SK-N-SH (cell line): Measurements from ENCODE around the gene TBC1D20. TPM values are rescaled to one million over a fixed set of nuclear protein-coding genes. Genes with fewer than 3 reads are reported as not detected.

ENCODE experiments used
- CTCF ChIA-PET: fragments of 300-600, 350-600 bp; formaldehyde crosslinking; extraction: SDS; loops from one replicate; lab custom pipeline; 2021; lab: Yijun Ruan, JAX
- POLR2A ChIA-PET: fragments of 350-600 bp; sonication (Branson Sonifier 250); formaldehyde crosslinking; extraction: SDS; loops from one replicate; lab custom pipeline; 2020; ENCODE audit warnings: antibody characterized with exemption, inconsistent platforms; lab: Yijun Ruan, JAX
- DNase-seq: peaks from one replicate; pipeline ENCODE4 v3.0.0; 2012
- H2AFZ ChIP-seq: fragments of 200-600 bp; sonication (generic); 2 replicates; pipeline ENCODE4 v1.8.1; 2016; ENCODE audit warnings: antibody characterized with exemption, mild to moderate bottlenecking, low read depth
- H3F3A ChIP-seq: fragments of 200-600 bp; sonication (generic); replicated peaks from 2 replicates; pipeline ENCODE3; 2016; ENCODE audit warnings: antibody characterized with exemption, mild to moderate bottlenecking; ENCODE audit not compliant: insufficient read depth
- H3K27ac ChIP-seq, 2 experiments: fragments of 200-500 bp in 1 of 2; fragments of 200-600 bp in 1 of 2; sonication (Bioruptor generic) in 1 of 2; sonication (generic), shearing (Covaris generic) in 1 of 2; 2 replicates each; pipeline versions ENCODE4 v1.5.1 to v1.6.1; 2014 to 2016; ENCODE audit warnings: low read depth in 2 of 2, inconsistent platforms in 1 of 2, low read length in 1 of 2, mild to moderate bottlenecking in 1 of 2, mixed read lengths in 1 of 2
- H3K27me3 ChIP-seq: fragments of 200-600 bp; sonication (generic), shearing (Covaris generic); 2 replicates; pipeline ENCODE4 v1.6.1; 2016; ENCODE audit warnings: mixed run types; ENCODE audit not compliant: insufficient read depth
- H3K36me3 ChIP-seq, 2 experiments: fragments of 200-500 bp in 1 of 2; fragments of 200-600 bp in 1 of 2; sonication (Bioruptor generic) in 1 of 2; sonication (generic) in 1 of 2; replicated peaks in 1 of 2; 2 replicates each; pipeline versions ENCODE3 to v1.5.1; 2014 to 2016; ENCODE audit warnings: low read length in 1 of 2, mild to moderate bottlenecking in 1 of 2; ENCODE audit not compliant: insufficient read depth in 2 of 2, control insufficient read depth in 1 of 2
- H3K4me1 ChIP-seq, 2 experiments: fragments of 200-500 bp in 1 of 2; fragments of 200-600 bp in 1 of 2; sonication (Bioruptor generic) in 1 of 2; sonication (generic), shearing (Covaris generic) in 1 of 2; 2 replicates each; pipeline versions ENCODE4 v1.5.1 to v1.6.1; 2014 to 2016; ENCODE audit warnings: low read depth in 1 of 2, low read length in 1 of 2, mixed run types in 1 of 2; ENCODE audit not compliant: insufficient read depth in 2 of 2, control insufficient read depth in 1 of 2
- H3K4me2 ChIP-seq: fragments of 200-600 bp; sonication (generic), shearing (Covaris generic); 2 replicates; pipeline ENCODE4 v1.6.1; 2017; ENCODE audit warnings: mixed run types
- H3K4me3 ChIP-seq, 2 experiments: fragments of 200-500 bp in 1 of 2; fragments of 200-600 bp in 1 of 2; sonication (Bioruptor generic) in 1 of 2; sonication (generic), shearing (Covaris generic) in 1 of 2; 2 replicates each; pipeline versions ENCODE4 v1.5.1 to v1.8.1; 2014 to 2016; ENCODE audit warnings: low read depth in 2 of 2, inconsistent platforms in 1 of 2, low read length in 1 of 2, mild to moderate bottlenecking in 1 of 2, mixed read lengths in 1 of 2, moderate library complexity in 1 of 2
- H3K79me2 ChIP-seq: fragments of 200-600 bp; sonication (generic); 2 replicates; pipeline ENCODE4 v1.8.1; 2017; ENCODE audit warnings: mild to moderate bottlenecking; ENCODE audit not compliant: insufficient read depth
- H3K9ac ChIP-seq: fragments of 200-600 bp; sonication (generic); 2 replicates; pipeline ENCODE4 v1.6.1; 2017; ENCODE audit warnings: mixed run types
- H3K9me2 ChIP-seq: fragments of 200-600 bp; sonication (generic); 2 replicates; pipeline ENCODE4 v1.6.1; 2017; ENCODE audit warnings: mixed run types
- H3K9me3 ChIP-seq: fragments of 200-600 bp; sonication (generic); 2 replicates; pipeline ENCODE4 v1.6.1; 2017; ENCODE audit warnings: mixed run types, mild to moderate bottlenecking, moderate library complexity
- H4K20me1 ChIP-seq: fragments of 200-600 bp; sonication (generic); 2 replicates; pipeline ENCODE4 v1.6.1; 2017; ENCODE audit warnings: mild to moderate bottlenecking, mixed run types; ENCODE audit not compliant: insufficient read depth
- CHD2 ChIP-seq: fragments of 150-350 bp; IDR thresholded peaks from 2 replicates; pipeline ENCODE4 v1.6.1; 2018; ENCODE audit warnings: low read length; ENCODE audit not compliant: partially characterized antibody
- ELF1 ChIP-seq: IDR thresholded peaks from 2 replicates; pipeline ENCODE4 v1.4.0; 2012
- EZH2phosphoT487 ChIP-seq: fragments of 200-600 bp; sonication (generic); IDR thresholded peaks from 2 replicates; pipeline ENCODE4 v1.6.1; 2017; ENCODE audit warnings: low read depth, mixed run types, mild to moderate bottlenecking, antibody characterized with exemption, moderate library complexity, borderline replicate concordance
- FOSL2 ChIP-seq: IDR thresholded peaks from 2 replicates; pipeline ENCODE4 v1.4.0; 2012; ENCODE audit warnings: low read depth, mild to moderate bottlenecking, moderate library complexity, borderline replicate concordance
- IRF3 ChIP-seq: fragments of 150-350 bp; IDR thresholded peaks from 2 replicates; pipeline ENCODE4 v1.6.1; 2016; ENCODE audit warnings: mild to moderate bottlenecking, low read depth, low read length
- MXI1 ChIP-seq: IDR thresholded peaks from 2 replicates; pipeline ENCODE4 v1.6.1; 2012; ENCODE audit warnings: mild to moderate bottlenecking, low read depth, low read length, improper control_type of control experiment
- NFIC ChIP-seq: IDR thresholded peaks from 2 replicates; pipeline ENCODE4 v1.4.0; 2012; ENCODE audit warnings: borderline replicate concordance
- PBX3 ChIP-seq: IDR thresholded peaks from 2 replicates; pipeline ENCODE4; 2012
- RFX5 ChIP-seq: IDR thresholded peaks from 2 replicates; pipeline ENCODE4 v1.6.1; 2012; ENCODE audit warnings: mild to moderate bottlenecking, improper control_type of control experiment, low read length
- RXRA ChIP-seq: IDR thresholded peaks from 2 replicates; pipeline ENCODE4 v1.4.0; 2012; ENCODE audit warnings: low read depth, mild to moderate bottlenecking, borderline replicate concordance
- SMC3 ChIP-seq: IDR thresholded peaks from 2 replicates; pipeline ENCODE4 v1.6.1; 2012; ENCODE audit warnings: low read depth, low read length, improper control_type of control experiment
- whole genome bisulfite sequencing: methylation state at CpG from one replicate; pipeline ENCODE4 v1.1.6; 2017; ENCODE audit warnings: low lambda C conversion rate; 5-methylcytosine and 5-hydroxymethylcytosine counted together
- polyA plus RNA-seq, 3 experiments: library from polyadenylated mRNA; depleted of rRNA; stranded (reverse); fragments of >200 nt; gene quantifications; 2 replicates each; pipeline ENCODE4 v1.2.3, GENCODE V29; 2012

The TBC1D20 gene
- polyA plus RNA-seq, 1 of the 3 experiments (the other 2 are of a cell fraction) = 27.7 TPM

GRCh38 chr20:461254-462198, 807 bp downstream of the TBC1D20 start:
- H4K20me1 ChIP-seq = peaks cover 46% of the 10 kb centered on the region
- peaks cover 56% of the 10 kb centered on the region for H3K79me2 ChIP-seq
- no peaks in the 10 kb centered on the region for H3K9me2 ChIP-seq
- H3K36me3 ChIP-seq = peaks cover 0 to 14% of the 10 kb centered on the region in 2 experiments
- ChIA-PET POLR2A (interaction anchor here (0.6 to 1.0 kb wide), 3 partner anchors 13 to 105 kb away, joined by 3 read pairs; no protein-coding TSS in a partner anchor), CTCF (interaction anchor here (1.3 to 2.1 kb wide), 7 partner anchors 9 to 277 kb away, joined by 3 to 9 read pairs (median 5); no protein-coding TSS in a partner anchor)
- H3K4me2 ChIP-seq = peak overlapping the region; percentile 90
- H3K27ac ChIP-seq = peak overlapping the region; percentile 78 to 80
- H3K27me3 ChIP-seq = no peaks in the 10 kb centered on the region
- H3K4me3 ChIP-seq = peak overlapping the region; percentile 68 to 88
- no peak for DNase-seq
- H3K9ac ChIP-seq = peak overlapping the region; percentile 81
- H3F3A ChIP-seq = peaks cover 11% of the 10 kb centered on the region
- peak overlapping the region; percentile 53; the same call in 1 of the 2 replicates for H2AFZ ChIP-seq
- 17% methylated on average over 36 of the region's 60 CpGs for WGBS
- peaks cover 13 to 14% of the 10 kb centered on the region in 2 experiments; a peak in 3 of 4 replicates for H3K4me1 ChIP-seq
- TF ChIP-seq MXI1 = peak; percentile 11
- TF ChIP-seq CHD2 = no peak
- peak; percentile 52 for TF ChIP-seq PBX3
- H3K9me3 ChIP-seq = no peaks in the 10 kb centered on the region

GRCh38 chr20:460707-461106, 1.6 kb downstream of the TBC1D20 start:
- Histone ChIP-seq H3K9me2 (no peaks in the 10 kb centered on the region), H3F3A (peaks cover 11% of the 10 kb centered on the region), H3K9me3 (no peaks in the 10 kb centered on the region), H3K27ac (no peak overlapping the region), H3K4me2 (peak overlapping the region; percentile 90), H3K4me1 (peaks cover 13 to 14% of the 10 kb centered on the region in 2 experiments; a peak in 3 of 4 replicates), H3K27me3 (no peaks in the 10 kb centered on the region), H2AFZ (no peak overlapping the region), H3K79me2 (peaks cover 64% of the 10 kb centered on the region), H4K20me1 (peaks cover 52% of the 10 kb centered on the region), H3K4me3 (peak overlapping the region; percentile 68 to 88; a peak in 3 of 4 replicates), H3K36me3 (peaks cover 0 to 14% of the 10 kb centered on the region in 2 experiments), H3K9ac (peak overlapping the region; percentile 81; the same call in 1 of the 2 replicates)
- TF ChIP-seq NFIC = no peak
- TF ChIP-seq SMC3 = no peak
- no peak for TF ChIP-seq IRF3
- no peak for TF ChIP-seq FOSL2
- TF ChIP-seq ELF1 = no peak
- no peak for TF ChIP-seq RXRA
- no peak for TF ChIP-seq EZH2phosphoT487
- TF ChIP-seq RFX5 = no peak
- ChIA-PET CTCF (interaction anchor here (0.9 kb wide), 1 partner anchor 29 kb away, joined by 3 read pairs; no protein-coding TSS in a partner anchor), POLR2A (no interaction called here)
- DNase-seq = peak; percentile 40
- WGBS = 78% methylated on average over 2 of the region's 2 CpGs
